ENCODE measurements around the gene BIVM. TPM values are rescaled to one million over a fixed set of nuclear protein-coding genes. Genes with fewer than 3 reads are reported as not detected.

Gene BIVM
- total RNA-seq, 1 donor from 2014 or later: 13.3 TPM

DNA sequence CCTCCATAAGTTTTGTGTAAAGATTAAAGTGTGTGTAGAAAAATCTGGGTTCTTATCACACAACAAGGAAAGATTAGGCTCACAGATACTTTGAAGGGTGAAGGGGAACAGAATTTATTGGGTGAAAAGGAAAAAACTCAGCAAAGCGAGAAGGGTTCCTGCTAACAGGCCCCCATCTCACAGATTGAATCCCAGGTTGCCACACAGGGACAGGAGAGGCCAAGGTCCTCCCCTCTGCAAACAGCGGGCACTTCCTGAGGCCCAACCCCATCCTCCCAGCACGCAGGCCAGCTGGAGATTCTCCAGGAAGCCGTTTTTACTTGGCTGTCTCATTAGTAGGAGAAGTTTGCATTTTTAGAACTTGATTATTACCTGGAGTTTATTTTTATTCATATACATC lies 31.7 kb downstream of the BIVM start:
- Mint-ChIP-seq H3K27me3 (ENCODE audit: low read depth, unreplicated experiment) (no peaks in the 10 kb centered on the region), H3K4me1 (ENCODE audit: low read depth, unreplicated experiment) (peaks cover 5% of the 10 kb centered on the region), H3K4me3 (ENCODE audit: unreplicated experiment) (no peak overlapping the region), H3K36me3 (ENCODE audit: low read depth, unreplicated experiment) (peaks cover 4% of the 10 kb centered on the region), H3K9me3 (ENCODE audit: unreplicated experiment) (no peaks in the 10 kb centered on the region), H3K27ac (ENCODE audit: unreplicated experiment) (no peak overlapping the region)
- no peak overlapping the region for H3K4me2 ChIP-seq (ENCODE audit: low read length)
- H4K20me1 ChIP-seq (ENCODE audit: insufficient read depth, low read length): no peaks in the 10 kb centered on the region
- H3K27me3 ChIP-seq (ENCODE audit: insufficient read depth, low read length): no peaks in the 10 kb centered on the region
- no peak for FAIRE-seq
- H3K4me3 ChIP-seq (ENCODE audit: insufficient read depth, low read depth, low read length): no peak overlapping the region
- no peak for DNase-seq (ENCODE audit: low read depth)
- H2AFZ ChIP-seq (ENCODE audit: low read depth, low read length): no peak overlapping the region
- peaks cover 9% of the 10 kb centered on the region for H3K4me1 ChIP-seq (ENCODE audit: insufficient read depth, low read length)
- H3K27ac ChIP-seq (ENCODE audit: low read depth, low read length): no peak overlapping the region
- TF ChIP-seq EZH2 (IDR thresholded peaks at IDR 0.05; ENCODE audit: insufficient read depth, low read length): no peak
- TF ChIP-seq, protein P1, sequence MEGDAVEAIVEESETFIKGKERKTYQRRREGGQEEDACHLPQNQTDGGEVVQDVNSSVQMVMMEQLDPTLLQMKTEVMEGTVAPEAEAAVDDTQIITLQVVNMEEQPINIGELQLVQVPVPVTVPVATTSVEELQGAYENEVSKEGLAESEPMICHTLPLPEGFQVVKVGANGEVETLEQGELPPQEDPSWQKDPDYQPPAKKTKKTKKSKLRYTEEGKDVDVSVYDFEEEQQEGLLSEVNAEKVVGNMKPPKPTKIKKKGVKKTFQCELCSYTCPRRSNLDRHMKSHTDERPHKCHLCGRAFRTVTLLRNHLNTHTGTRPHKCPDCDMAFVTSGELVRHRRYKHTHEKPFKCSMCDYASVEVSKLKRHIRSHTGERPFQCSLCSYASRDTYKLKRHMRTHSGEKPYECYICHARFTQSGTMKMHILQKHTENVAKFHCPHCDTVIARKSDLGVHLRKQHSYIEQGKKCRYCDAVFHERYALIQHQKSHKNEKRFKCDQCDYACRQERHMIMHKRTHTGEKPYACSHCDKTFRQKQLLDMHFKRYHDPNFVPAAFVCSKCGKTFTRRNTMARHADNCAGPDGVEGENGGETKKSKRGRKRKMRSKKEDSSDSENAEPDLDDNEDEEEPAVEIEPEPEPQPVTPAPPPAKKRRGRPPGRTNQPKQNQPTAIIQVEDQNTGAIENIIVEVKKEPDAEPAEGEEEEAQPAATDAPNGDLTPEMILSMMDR (IDR thresholded peaks at IDR 0.05; ENCODE audit: insufficient read depth, low read depth, low read length): no peak
- no peak overlapping the region for H3K9ac ChIP-seq (ENCODE audit: low read length)
- H3K79me2 ChIP-seq (ENCODE audit: insufficient read depth, low read length): no peaks in the 10 kb centered on the region
- H3K9me3 ChIP-seq (ENCODE audit: insufficient read depth, low read depth, low read length): no peaks in the 10 kb centered on the region
- H3K36me3 ChIP-seq (ENCODE audit: insufficient read depth, low read length): peaks cover 5% of the 10 kb centered on the region

DNA sequence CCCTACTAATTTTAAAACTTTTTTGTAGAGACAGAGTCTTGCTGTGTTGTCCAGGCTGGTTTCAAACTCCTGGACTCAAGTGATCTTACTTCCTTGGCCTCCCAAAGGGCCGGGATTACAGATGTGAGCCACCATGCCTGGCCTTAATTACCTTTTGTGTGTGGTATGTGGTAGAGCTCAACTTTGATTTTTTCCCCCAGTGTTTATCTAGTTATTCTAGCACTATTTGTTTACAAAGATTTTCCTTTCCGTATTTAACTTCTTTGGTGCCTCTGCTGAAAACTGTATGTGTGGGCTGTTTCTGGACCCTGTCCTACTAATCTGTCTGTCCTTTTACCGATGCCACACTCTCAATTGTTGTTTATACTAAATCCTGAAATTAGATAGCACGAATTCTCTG lies 37.6 kb downstream of the BIVM start:
- H3K4me3 Mint-ChIP-seq (ENCODE audit: unreplicated experiment): no peak overlapping the region
- H3K9me3 Mint-ChIP-seq (ENCODE audit: unreplicated experiment): no peaks in the 10 kb centered on the region
- no peak for DNase-seq (ENCODE audit: low read depth)
- Histone ChIP-seq H3K27me3 (ENCODE audit: insufficient read depth, low read length) (no peaks in the 10 kb centered on the region), H3K79me2 (ENCODE audit: insufficient read depth, low read length) (no peaks in the 10 kb centered on the region), H4K20me1 (ENCODE audit: insufficient read depth, low read length) (no peaks in the 10 kb centered on the region), H3K9me3 (ENCODE audit: insufficient read depth, low read depth, low read length) (no peaks in the 10 kb centered on the region), H3K4me3 (ENCODE audit: insufficient read depth, low read depth, low read length) (no peak overlapping the region), H3K36me3 (ENCODE audit: insufficient read depth, low read length) (peaks cover 7% of the 10 kb centered on the region), H3K4me1 (ENCODE audit: insufficient read depth, low read length) (no peaks in the 10 kb centered on the region), H3K27ac (ENCODE audit: low read depth, low read length) (no peak overlapping the region), H2AFZ (ENCODE audit: low read depth, low read length) (no peak overlapping the region), H3K9ac (ENCODE audit: low read length) (no peak overlapping the region), H3K4me2 (ENCODE audit: low read length) (no peak overlapping the region)
- TF ChIP-seq, protein P1 (IDR thresholded peaks at IDR 0.05; ENCODE audit: insufficient read depth, low read depth, low read length): no peak
- no peak for TF ChIP-seq EZH2 (IDR thresholded peaks at IDR 0.05; ENCODE audit: insufficient read depth, low read length)
- H3K27ac Mint-ChIP-seq (ENCODE audit: unreplicated experiment): no peak overlapping the region
- peaks cover 9% of the 10 kb centered on the region for H3K36me3 Mint-ChIP-seq (ENCODE audit: low read depth, unreplicated experiment)
- FAIRE-seq: no peak
- no peaks in the 10 kb centered on the region for H3K27me3 Mint-ChIP-seq (ENCODE audit: low read depth, unreplicated experiment)
- H3K4me1 Mint-ChIP-seq (ENCODE audit: low read depth, unreplicated experiment): no peaks in the 10 kb centered on the region

DNA sequence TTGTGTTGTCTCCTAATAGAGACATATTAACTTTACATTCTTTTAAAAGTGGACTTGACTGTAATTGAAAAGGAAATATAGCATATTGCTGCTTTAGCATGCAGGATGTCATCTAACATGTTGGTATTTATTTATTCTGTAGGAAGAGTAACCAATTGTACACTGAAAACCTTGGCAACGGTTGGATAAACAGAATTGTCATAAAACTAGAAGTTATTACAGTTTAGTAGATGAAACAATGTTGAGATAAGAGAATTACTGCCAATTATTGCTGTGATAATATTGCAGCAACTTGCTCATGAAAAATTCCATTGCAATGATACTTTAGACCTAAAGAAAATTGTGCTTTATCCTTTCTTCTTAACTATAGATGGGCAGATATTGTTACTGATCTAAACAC lies 39.4 kb downstream of the BIVM start:
- Histone ChIP-seq H4K20me1 (ENCODE audit: insufficient read depth, low read length) (no peaks in the 10 kb centered on the region), H3K27ac (ENCODE audit: low read depth, low read length) (no peak overlapping the region), H3K79me2 (ENCODE audit: insufficient read depth, low read length) (no peaks in the 10 kb centered on the region), H3K4me3 (ENCODE audit: insufficient read depth, low read depth, low read length) (no peak overlapping the region), H3K4me1 (ENCODE audit: insufficient read depth, low read length) (no peaks in the 10 kb centered on the region), H3K36me3 (ENCODE audit: insufficient read depth, low read length) (peaks cover 7% of the 10 kb centered on the region), H3K9ac (ENCODE audit: low read length) (no peak overlapping the region), H2AFZ (ENCODE audit: low read depth, low read length) (no peak overlapping the region), H3K9me3 (ENCODE audit: insufficient read depth, low read depth, low read length) (no peaks in the 10 kb centered on the region), H3K27me3 (ENCODE audit: insufficient read depth, low read length) (no peaks in the 10 kb centered on the region), H3K4me2 (ENCODE audit: low read length) (no peak overlapping the region)
- Mint-ChIP-seq H3K36me3 (ENCODE audit: low read depth, unreplicated experiment) (peaks cover 8% of the 10 kb centered on the region), H3K27ac (ENCODE audit: unreplicated experiment) (no peak overlapping the region), H3K27me3 (ENCODE audit: low read depth, unreplicated experiment) (no peaks in the 10 kb centered on the region), H3K9me3 (ENCODE audit: unreplicated experiment) (no peaks in the 10 kb centered on the region), H3K4me1 (ENCODE audit: low read depth, unreplicated experiment) (no peaks in the 10 kb centered on the region), H3K4me3 (ENCODE audit: unreplicated experiment) (no peak overlapping the region)
- FAIRE-seq (no peak), DNase-seq (ENCODE audit: low read depth) (no peak)
- no peak for TF ChIP-seq EZH2 (IDR thresholded peaks at IDR 0.05; ENCODE audit: insufficient read depth, low read length)
- TF ChIP-seq, protein P1 (IDR thresholded peaks at IDR 0.05; ENCODE audit: insufficient read depth, low read depth, low read length): no peak
